ENCODE measurements around the gene SETX.

Gene SETX

DNA sequence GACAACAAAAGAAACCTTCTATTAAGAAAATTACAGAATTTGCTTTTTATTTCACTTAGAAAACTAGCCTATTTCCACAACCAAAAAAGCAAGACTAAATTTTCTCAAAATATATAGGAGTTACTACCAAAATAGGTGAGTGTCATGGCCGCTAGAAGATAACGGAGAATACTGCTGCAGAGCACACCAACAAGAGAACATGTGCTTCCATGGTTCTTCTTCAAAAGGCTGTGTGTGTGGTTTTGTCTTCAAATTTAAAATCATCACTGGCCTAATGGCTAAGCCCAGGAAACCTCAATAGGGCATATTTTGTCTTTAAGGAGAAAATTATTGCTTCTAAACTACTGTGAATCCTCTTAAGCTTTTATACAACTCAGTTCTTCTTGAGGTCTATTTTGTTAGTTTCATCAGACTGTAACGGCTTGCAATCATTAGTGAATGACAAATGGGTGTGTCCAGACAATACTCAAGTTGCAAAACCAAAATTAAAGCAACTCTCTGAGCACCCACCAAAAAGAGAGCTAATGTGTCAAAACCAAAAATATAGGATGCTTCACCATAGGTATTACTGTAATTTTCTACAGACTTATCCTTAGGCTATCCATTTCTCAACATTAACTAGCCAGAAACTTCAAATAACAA is 3.3 kb downstream of the SETX start:
- no peak for DNase-seq

GRCh38 chr9:132350861-132351315 is 3.9 kb downstream of the SETX start:
- no peak for DNase-seq

DNA sequence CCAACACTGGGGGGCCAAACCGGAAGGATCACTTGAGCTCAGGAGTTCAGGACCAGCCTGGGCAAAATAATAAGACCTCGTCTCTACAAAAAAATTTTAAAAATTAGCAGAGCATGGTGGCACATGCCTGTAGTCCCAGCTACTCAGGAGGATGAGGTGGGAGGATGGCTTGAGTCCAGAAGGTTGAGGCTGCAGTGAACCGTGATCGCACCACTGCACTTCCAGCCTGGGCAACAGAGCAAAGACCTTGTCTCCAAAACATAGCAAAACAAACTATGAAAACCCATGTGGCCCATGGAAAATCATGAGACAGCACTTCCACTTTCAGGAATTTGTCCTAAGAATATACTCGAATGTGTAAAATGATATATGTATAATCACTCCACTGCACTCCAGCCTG is 6.1 kb downstream of the SETX start:
- DNase-seq: no peak

GRCh38 chr9:132346177-132346576 is 8.6 kb downstream of the SETX start:
- no peak for DNase-seq

DNA sequence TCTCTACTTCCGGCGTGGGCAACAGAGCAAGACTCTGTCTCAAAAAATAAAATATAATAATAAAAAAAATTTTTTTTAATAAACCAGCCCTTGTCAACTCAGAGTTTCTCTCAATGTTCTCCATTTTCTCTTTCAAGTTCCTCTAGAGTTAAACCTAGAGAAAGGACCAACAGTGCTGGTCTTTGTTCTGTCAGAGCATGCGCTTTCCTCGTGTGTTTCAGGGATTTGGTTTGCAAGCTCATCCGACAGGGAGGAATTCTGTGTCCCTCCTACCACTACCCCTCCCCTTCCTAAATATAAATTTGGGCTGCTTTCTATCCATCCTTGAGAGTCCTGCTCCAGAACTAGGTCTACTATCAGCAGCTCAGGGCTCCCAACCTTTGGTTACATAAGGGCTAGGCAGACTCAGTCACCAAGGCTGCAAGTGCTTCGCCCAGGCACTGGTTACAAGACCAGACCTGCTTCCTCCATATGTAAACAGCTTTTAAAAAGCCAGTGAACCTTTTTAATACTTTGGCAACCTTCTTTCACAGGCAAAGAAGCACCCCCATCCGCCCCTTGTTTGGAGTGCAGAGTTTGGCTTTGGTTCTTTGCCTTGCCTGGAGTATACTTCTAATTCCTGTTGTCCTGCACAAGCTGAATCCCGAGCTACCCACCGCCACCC is 13.5 kb downstream of the SETX start:
- DNase-seq: no peak

DNA sequence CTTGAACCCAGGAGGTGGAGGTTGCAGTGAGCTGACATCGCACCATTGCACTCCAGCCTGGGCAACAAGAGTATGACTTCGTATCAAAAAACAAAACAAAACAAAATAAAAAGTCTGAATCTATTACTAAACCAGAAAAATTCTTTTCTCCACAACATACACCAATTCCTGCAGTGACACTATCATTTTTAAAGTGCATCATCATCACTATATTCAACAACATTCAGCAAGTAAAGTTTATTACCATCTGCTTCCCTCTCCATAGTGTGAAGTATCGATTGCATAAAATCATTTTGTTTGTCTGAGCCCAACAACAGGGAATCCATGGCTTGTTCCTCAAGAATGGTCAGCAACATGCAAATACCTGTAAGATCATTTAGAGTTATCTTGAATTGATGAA is 20.4 kb downstream of the SETX start:
- DNase-seq: no peak

GRCh38 chr9:132333556-132333955 is 21.2 kb downstream of the SETX start:
- no peak for DNase-seq

DNA sequence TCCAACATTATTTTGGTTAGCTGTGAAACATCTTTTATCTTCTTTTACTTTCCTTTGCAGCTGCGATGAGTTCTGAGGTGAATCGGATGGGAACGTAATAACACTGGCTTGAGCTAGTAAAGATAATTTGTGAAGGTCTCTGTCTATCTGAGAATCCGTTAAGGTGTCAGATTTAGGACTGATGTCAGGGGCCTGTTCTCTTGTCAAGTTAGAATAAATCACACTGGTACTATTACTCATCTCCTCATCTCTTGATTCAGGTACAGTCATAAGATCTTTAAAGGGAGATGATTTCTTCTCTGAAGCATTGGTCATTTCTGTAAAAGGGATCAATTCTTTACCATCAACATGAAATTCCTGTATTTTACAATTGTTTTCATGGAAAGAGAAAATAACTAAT is 26.2 kb downstream of the SETX start:
- no peak for DNase-seq

DNA sequence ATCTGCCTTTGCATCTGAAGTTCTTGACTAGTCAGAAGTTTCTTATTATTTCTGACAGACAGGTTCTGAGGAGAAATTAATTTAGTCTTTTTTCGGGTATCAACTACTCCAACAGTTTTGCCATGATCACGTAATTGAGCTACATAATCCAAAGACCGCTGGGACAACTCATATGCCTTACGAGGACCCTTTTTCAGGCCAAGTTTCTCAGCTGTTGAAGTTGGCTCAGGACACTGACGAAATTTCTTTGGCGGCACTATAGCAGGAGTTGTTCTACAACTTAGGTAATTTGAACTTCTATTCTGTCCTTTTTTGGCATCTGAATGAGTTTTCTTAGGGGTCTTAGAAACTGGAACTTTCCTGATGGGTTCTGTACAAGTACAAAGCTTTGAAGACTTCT is 27.2 kb downstream of the SETX start:
- DNase-seq: no peak

DNA sequence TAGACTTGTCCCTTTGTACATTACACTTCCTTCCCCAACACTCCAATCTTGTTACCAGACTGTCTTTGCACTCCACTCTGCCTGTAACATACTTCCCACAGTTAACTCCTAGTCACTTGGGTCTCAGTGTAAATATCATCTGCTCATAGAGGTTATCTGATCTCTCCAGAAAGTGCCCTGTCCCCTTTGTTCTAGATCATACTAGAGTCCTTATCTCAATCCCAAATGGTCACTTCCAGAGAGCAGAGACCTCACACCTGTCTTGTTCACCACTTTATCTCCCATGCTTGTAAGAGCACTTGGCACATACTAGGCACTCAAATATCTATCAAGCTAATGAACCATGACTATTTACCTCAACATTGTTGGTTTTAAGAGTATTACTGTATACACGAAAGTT is 30.4 kb downstream of the SETX start:
- DNase-seq: no peak

DNA sequence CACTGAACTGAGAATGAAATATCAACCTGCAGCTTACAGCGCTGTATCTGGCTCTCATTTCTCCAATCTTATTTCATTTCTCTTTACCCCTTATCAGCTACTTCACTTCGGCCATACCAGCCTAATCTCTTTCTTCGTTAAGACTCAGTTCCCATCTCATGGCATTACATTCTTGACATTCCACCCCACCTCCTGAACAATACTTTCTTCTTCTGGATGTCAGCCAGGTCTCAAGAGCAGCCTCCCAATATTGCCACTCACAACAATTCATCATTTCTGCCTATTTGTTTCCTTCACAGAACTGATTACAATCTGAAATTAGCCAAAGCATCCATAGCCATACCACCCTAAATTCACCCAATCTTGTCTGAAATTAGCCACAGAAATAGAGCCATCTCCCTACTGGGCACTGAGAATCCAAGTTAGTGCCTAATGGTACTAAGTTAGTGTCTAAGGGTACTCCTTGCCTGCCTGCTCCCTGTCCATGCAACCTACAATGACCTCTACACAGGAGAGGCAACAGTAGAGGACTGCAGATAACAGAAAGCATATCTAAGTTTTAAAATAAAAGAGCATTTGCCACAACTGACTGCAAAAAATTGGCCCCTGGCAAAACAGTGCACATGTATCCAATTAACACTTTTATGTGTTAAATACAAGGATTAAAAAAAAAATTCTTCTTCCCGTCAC is 35.2 kb downstream of the SETX start:
- no peak for DNase-seq

DNA sequence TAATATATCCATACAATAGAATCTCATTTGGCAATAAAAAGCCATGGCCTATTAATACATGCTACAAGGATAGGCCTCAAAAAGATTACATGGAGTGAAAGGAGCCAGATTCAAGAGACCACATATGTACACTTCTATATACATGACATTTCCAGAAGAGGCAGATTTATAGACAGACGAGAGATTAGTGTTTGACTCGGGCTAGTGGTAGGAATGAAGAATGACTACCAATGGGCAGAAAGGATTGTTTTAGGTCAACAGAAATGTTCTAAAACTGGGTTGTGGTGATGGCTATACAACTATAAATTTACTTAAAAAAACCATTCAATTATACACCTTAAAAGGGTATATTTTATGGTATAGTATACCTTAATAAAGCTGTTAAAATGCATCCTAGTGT is 41.9 kb downstream of the SETX start:
- DNase-seq: no peak

DNA sequence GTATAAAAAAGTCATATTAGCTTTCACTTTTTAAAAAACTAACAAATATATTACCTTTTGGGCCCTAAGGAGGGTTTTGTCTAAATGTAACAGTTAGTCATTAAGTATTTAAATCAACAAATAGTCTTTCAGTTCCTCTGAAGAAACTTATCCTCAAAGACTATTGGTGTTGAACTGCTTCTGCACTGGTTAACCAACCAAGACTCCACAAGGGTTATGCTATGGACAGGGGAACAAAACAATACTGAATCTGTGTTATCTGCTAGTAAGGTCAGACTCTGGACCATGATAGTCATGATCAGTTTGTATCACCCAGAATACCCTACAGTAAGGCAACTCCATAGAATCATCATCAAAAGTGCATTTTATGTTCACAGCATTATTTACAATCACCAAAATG is 42.4 kb downstream of the SETX start:
- DNase-seq: no peak

GRCh38 chr9:132311978-132312377 is 42.8 kb downstream of the SETX start:
- DNase-seq: no peak

GRCh38 chr9:132309056-132309455 is 45.7 kb downstream of the SETX start:
- no peak for DNase-seq

GRCh38 chr9:132301521-132301920 is 53.3 kb downstream of the SETX start:
- no peak for DNase-seq

DNA sequence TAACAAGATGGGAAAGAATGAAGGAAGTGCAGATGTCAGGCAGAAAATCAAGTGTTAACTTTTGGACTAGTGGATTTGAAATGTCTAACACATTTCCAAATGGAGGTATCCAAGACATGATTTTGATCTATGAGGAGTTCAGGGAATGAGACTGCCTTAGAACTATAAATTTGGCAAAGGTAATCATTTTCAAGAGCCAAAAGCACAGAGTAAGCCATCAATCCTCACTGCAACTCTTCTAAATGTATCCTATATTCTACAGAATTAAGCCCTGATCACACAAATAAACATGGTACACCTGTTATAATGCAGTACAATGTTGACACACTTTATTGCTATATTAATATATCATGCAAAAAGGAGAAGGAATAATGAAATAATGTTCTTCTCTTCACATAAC is 55.6 kb downstream of the SETX start:
- no peak for DNase-seq

- DNase-seq: no peak
These were observed 59.6 kb downstream of the SETX start for GRCh38 chr9:132295181-132295580.

GRCh38 chr9:132293145-132293721 is 61.6 kb downstream of the SETX start:
- no peak for DNase-seq

DNA sequence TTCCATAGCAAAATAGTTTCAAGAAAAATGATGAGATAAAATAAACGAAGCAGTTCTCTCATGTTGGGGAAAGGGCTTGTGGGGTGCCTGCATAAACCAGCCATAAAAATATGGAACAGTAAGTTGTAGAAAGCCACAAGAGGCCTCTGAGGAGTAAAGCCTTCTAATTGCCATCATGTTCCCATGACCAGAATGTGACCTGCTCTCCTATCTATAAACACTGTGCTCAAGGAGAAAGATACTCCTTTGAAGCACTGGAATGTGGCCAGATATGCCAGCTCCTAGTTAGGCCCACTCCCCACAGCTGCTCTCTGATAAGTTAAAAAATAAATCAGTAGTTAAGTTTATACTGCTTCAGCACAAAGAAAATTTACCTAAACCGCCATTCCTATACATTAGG is 65.8 kb downstream of the SETX start:
- no peak for DNase-seq

- DNase-seq: no peak
These were observed 66.4 kb downstream of the SETX start for GRCh38 chr9:132288361-132288760.

DNA sequence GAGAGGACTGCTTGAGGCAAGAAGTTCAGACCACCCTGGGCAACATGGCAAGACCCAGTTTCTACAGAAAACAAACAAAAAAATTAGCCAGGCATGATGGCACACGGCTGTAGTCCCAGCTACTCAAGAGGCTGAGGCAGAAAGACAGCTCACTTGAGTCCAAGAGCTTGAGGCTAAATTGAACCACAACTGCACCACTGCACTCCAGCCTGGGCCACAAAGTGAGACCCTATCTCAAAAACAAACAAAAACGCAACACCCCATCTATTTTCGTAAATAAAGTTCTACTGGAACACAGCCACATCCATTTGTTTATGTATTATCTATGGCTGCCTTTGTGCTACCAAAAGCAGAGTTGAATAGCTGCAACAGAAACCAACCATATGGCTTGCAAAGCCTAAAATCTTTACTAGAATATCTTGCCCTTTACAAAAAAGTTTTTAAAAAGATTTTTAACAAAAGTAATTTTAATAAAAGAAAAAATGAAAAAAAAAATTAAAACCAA is 67.5 kb downstream of the SETX start:
- no peak for DNase-seq

- no peak for DNase-seq
These were observed 70.9 kb downstream of the SETX start for GRCh38 chr9:132283863-132284262.

GRCh38 chr9:132283165-132283564 is 71.6 kb downstream of the SETX start:
- no peak for DNase-seq
